NCI-H510A treated with DMSO at 0.1 percent for 48 hours (cell line): ENCODE results near the gene DCC.

Source experiments
- DNase-seq: peaks from one replicate; lab custom pipeline; 2025; lab: John Stamatoyannopoulos, UW

The DCC gene

DNA sequence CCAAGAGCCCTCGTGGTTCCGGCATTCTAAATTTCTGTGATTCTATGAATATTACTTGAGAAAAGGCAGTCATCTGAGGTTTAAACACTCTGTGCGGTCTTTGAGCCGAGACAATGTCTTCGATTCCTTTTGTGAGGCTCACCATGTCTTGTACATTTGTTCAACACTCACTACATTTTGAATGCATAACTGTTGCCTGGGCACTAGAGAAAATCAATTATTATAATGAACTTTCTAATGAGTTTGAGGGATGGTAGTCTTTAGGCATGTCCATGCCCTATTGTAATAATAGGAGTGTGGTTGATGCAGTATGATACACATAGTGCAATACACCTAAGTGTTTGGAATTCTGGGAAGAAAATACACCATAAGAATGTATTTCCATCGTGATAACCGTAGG lies 1181.1 kb downstream of the DCC start:
- no peak for DNase-seq

DNA sequence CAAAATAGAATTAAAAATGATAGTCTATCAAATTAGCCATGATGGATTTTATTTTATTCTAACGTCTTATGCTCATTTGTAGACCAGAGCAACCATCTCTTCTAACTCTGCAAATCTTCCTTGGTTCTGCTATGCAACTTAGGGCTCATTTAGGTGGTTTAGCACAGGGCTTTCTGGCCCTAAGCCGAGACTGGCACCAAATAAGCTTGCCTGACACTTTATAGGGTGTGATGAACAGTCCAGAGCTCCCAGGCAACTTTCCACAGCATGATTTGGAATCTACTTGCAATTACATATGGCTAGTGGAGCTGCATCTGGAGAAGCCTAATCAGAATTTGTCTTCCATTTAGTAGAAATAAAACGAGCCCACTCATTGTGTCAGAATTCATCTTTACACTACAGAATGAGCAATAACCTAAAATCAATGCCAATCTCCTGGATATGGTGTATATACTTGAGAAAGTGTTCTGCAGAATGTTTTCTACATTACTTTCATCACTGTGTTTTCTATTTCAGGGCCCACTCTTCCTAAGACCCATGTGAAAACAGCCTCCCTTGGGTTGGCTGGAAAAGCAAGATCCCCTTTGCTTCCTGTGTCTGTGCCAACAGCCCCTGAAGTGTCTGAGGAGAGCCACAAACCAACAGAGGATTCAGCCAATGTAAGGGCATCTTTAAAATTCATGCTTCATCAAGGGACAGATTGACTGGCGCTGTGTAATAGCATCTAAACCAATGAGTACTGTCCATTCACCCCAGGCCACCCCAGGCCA lies 1186.3 kb downstream of the DCC start:
- DNase-seq, result no peak

DNA sequence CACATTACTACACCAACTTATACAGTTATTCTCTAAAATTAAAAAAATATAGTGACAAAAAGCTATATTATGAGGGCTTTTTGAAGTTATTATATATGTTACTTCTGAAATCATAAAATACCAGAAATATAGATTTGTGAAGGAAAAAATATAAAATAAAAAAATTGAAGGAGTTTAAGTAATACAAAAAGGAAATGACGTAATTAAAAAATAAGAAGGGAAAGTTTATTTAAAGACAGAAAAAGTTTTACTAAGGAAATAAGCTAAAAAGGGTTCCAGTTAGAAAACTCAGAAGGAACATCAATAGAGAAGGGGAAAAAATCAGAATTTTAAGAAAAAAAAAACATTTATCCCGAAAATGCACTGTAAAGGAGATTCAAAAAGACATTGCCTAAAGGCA lies 1187.4 kb downstream of the DCC start:
- no peak for DNase-seq

DNA sequence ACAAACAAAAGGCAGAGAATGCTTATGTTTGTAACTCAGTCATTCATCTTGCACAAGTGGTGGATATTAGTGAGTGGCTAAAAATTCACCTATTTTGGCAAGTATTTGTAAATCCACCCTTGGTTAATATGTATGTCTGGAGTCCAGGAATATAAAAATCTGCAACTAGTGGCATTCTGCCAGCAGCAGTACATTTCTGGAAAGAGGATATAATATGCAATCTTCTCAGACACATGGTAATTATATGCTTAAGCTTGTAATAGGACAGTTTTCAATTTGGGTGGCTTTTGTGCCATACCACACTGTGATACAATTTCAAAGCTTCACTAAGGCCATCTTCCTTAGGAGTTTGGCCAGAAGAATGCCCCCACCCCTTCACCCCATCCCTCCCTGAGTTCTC lies 1191.2 kb downstream of the DCC start:
- no peak for DNase-seq

DNA sequence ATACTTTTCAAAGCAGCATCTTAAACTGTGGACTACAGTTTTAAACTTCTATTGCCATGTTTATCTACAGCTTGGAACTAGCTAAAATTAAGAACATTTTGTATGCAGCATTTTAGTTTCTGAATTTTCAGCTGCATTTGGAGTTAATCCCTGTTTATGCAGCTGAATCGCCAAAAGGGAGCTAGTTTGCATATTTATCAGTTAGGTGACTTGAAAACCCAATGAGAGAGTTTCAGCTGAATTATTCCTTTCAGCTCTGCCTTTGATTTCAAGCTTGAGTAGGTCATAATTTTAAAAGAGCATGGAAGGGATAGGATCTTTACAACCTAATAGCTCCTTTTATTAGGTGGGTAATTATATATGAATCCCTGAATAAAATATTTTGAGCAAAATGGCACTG lies 1191.9 kb downstream of the DCC start:
- DNase-seq, result no peak

DNA sequence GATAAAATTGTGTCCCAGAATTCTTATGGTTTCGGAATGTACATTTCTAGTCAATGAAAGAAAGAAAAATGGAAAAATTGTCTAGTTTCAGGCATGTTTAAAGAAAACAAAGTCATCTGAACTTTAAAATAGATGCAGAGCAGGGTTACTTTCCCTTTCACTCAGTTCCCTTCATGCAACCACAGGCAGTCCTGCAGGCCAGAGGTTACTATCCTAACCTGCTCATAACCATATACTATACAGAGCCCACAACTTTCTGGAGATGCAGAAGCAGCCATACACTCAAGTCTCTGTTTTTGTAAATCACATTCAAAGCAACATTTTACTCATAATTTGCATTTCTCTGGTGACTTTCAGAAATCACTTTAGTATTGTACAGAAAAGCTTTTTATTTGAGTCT lies 1194.2 kb downstream of the DCC start:
- DNase-seq, result no peak

DNA sequence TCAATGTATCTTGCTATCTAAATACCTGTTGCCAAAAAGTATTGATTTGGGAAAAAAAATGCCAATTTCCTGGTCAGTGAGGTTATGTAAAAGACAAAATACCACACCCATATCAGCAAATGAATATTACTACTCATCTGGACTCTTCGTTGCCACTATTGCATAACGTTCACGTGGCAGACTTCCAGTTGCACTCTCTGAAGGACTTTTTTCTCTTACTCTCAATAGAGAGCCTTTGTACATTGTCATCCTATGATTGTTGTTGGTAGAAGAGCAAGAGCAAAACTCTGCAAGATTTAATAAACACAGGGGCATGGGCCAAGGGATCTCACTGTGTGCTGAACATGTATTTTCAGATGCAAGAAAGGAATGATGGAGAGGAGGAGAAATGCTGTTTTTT lies 1194.7 kb downstream of the DCC start:
- no peak for DNase-seq

DNA sequence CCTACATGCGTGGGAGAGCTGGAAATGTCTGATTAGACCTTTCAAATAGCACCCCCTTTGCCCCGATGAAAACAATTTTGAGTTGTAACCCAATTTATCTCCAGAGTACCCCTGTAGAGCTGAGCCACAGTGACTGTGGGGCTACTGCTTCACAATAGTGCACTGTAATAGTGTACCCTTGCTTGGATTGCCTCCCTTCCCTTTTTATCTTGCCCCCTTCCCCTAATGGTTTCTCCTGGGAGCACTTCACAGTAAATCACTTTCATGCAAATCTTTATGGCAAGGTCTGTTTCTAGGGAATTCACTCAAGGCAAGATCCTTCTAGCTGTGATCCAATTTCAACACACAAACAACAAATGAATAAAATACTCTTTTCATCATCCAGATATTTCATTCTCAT lies 1196.9 kb downstream of the DCC start:
- DNase-seq, result no peak

DNA sequence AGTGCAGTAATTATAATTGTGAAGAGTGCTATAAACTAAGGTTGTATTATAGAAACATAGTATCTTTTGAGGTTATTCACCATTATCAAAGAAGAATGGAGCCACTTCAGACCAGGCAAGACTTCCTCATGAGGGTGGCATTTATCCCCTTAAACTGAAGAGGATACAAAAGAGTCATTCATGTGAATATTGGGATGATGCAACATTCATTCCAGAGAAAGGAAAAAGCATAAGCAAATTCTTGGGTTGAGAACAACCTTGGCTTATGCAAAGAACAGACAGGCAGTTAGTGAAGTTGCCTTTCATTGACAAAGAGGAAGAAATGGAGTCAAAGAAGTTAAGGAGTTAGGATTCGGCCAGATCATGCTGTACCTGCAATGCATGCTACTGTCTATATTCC lies 1201.9 kb downstream of the DCC start:
- no peak for DNase-seq

DNA sequence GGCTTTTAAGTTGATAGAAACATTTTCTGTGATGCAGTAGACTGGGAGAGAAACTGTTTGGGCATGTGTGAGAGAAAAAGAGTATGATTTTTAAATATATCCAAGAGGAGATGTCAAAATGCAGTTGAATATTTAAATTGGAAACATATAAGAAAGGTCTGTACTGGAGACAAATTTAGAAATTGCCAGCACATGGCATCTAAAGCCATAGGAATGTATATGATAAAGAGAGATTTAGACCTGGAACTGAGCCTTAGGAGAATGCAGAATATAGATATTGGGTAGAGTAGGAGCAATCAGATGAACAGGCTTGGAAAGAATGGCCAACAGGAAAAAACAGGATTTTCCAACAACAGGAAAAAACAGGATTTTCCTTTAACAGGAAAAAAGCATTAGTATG lies 1203.7 kb downstream of the DCC start:
- no peak for DNase-seq

DNA sequence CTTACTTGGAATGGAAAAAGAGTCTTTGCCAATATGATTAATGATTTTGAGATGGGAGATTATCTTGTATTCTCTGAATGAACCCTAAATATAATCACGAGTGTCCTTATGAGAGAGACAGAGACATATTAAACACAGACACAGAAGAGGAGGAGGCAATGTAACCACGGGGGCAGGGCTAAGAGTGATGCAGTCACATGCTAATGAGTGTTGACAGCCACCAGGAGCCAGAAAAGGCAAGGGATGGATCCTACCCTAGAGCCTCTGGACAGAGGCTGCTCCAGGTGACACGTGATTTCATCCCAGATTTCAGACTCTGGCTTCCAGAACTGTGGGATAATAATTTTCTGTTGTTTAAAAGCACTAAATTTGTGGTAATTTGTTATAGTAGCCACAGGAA lies 1204.9 kb downstream of the DCC start:
- DNase-seq, result no peak

DNA sequence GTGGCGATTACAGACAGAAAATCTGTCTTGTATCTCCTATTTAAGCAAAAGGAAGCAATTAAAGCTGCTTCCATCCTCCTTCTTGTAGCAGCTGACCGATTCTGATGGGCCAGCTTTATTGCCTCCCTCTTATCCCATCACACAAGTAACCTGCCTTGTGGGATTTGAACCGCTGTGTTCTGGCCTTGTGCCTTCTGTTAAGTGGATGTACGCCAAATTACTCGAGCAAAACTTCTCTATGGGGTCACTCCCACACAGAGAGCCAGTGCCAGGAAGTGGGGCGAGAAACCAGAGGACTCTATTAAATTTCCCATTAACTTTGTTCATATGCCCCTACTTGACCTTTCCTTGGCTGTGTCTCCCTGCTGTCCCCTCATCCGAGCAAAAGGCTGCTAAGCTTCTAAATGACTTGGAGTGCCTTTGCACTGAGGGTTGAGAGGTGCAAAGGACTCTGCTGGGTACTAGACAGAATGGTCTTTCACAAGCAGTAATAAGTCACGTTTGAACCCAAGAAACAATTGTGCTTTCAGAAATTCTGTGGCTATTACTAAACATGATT lies 1212.0 kb downstream of the DCC start:
- no peak for DNase-seq

DNA sequence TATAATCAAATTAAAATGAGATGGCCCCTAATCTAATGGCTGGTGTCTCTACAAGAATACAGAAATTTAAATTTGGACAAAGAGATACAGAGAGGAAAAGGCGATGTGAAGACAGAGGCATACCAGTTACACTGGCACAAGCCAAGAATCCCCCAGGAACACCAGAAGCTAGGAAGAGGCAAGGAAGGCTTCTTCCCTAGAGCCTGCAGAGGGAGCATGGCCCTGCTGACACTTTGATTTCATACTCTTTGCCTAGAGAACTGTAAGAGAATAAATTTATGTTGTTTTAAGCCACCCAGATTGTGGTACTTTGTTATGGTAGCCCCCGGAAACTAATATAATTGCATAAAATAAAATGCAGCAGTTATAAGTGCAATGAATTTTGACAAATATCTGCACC lies 1213.0 kb downstream of the DCC start:
- no peak for DNase-seq

DNA sequence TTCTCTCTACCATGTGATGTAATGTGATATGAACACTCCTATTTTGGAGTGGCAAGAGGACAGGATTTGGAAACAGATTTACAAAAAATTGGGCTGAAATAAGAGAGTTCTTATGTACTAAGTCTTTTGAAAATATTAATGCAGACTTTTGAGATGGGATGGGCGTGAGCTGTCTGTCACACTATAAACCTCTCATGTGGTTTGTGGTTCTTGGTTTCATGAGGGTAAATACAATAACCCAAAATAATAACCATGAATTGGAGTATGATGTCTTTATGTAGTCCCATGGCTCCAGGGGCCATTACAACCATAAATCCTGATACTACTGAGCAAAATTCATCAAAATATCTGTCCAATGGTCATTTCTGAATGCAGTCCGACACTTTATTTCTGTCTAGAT lies 1216.5 kb downstream of the DCC start:
- DNase-seq, result no peak

DNA sequence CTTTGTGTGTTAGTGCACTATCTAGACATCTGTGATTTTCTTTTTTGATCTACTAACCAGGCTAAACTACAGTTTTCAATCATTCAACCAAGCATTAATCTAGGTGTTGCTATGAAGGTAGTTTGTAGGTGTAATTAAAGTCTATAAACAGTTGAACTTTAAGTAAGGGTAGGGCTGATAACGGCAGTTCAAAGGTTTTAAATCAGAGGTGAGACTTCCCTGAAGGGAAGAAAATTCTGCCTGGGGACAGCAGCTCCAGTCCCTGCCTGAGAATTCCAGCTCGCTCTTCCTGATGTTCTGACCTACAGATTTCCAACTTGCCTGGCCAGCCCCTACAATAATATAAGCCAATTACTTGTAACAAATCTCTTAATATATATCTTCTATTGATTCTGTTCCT lies 1220.5 kb downstream of the DCC start:
- no peak for DNase-seq

DNA sequence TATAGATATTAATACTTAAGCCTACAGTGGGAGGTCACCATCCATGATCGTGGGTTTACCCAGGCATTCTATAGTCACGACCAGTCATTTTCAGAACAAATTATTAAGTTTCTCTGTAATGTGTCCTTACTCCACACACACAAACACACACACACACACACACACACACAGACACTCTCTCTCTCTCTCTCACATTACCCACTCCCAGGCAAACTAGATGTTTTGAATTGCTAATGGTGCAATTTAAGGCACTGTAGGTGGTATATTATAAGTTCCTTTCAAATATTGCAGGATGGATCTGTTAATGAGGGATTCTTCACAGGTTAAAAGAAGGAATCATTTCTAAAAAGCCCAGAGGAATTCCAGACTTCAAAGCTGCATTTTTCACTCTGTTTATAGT lies 1226.6 kb downstream of the DCC start:
- no peak for DNase-seq

DNA sequence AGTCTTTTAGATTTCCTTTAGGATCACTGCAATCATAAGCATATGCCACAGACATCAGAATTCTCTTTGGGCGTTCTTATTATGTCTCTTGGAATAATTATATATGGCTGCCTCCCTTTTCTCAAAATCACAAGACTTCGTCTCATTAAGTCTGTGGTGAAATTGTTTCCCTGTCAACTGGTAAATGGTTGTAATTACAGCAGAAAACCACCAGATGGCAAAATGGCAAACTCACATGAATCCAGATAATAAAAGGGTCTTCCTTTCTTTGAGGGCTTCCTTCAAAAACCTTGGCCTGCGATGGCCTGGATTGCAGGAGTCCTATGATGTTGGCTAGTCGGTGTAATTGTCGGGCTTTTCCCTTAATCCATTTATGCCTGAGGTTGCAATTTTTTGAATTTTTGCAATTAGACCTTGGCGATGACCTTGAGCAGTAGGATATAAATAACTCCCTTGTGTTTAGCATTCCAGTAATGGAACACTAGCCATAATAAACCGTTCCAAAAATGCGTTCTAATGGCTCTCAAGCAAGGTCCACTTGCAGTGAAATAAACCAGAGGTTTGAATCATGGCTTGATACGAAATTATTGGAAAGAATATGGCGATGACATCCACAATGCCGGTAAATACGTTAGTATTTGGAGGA lies 1228.1 kb downstream of the DCC start:
- DNase-seq, result peak; percentile 9
